Ovary (tissue), 9 donors: Measurements from ENCODE around the gene PFN4. TPM values are rescaled to one million over a fixed set of nuclear protein-coding genes. Genes with fewer than 3 reads are reported as not detected.

ENCODE experiments used
- DNase-seq, 5 donors: peaks; one replicate each; pipeline ENCODE4 v3.0.0-alpha.2; 2019 to 2020
- H3K27ac ChIP-seq, 2 donors: fragments of 200-600 bp; one replicate each; pipeline versions ENCODE4 v1.5.1 to v1.8.0; 2019 to 2022
- H3K27me3 ChIP-seq: fragments of 200-600 bp; one replicate; pipeline ENCODE4 v1.8.0; 2022
- H3K36me3 ChIP-seq: fragments of 200-600 bp; sonication (generic); one replicate; pipeline ENCODE4 v1.5.1; 2019
- H3K4me1 ChIP-seq: one replicate; pipeline ENCODE4 v1.8.1; 2013; ENCODE audit warnings: mild to moderate bottlenecking, moderate library complexity; ENCODE audit not compliant: insufficient read depth
- H3K4me3 ChIP-seq: fragments of 200-600 bp; sonication (generic); one replicate; pipeline ENCODE4 v1.5.1; 2017
- H3K9me3 ChIP-seq, 2 donors: fragments of 200-600 bp in 1 of 2; sonication (generic) in 1 of 2; one replicate each; pipeline versions ENCODE4 v1.5.1 to v1.8.1; 2013 to 2019; ENCODE audit warnings: mild to moderate bottlenecking in 1 of 2, moderate library complexity in 1 of 2
- EP300 ChIP-seq: sonication (generic); formaldehyde crosslinking; IDR thresholded peaks from one replicate; pipeline ENCODE4 v1.6.1; 2017; ENCODE audit warnings: antibody characterized with exemption
- POLR2A ChIP-seq: fragments of 450-650 bp; IDR thresholded peaks from one replicate; pipeline ENCODE4 v1.6.1; 2017; ENCODE audit warnings: antibody characterized with exemption, mild to moderate bottlenecking, moderate library complexity
- WGBS, 3 donors: extraction: QIAGEN DNeasy Blood & Tissue Kit in 1 of 3; methylation state at CpG; one replicate each; pipeline versions ENCODE4 v1.1.5 to v1.1.7; 2013 to 2017; 5-methylcytosine and 5-hydroxymethylcytosine counted together
- intact Hi-C, 4 donors: fragments of 100-400 bp; cut with DNase I; formaldehyde crosslinking; loops; one replicate each; pipeline versions ENCODE4 v1.11.0 to v1.15.1; 2022 to 2023
- polyA plus RNA-seq, 2 donors: library from polyadenylated mRNA; stranded (reverse); fragments of 200-250 nt in 1 of 2; fragments of 350-450 nt in 1 of 2; fragmentation: Illumina TruSeq in 1 of 2; extraction: RNeasy Lipid Tissue Mini Kit (QIAGEN cat#74804) in 1 of 2; gene quantifications; one replicate each; pipeline ENCODE4 v1.2.3, GENCODE V29; 2013 to 2014
- total RNA-seq, 7 donors: library from RNA; depleted of rRNA in 2 of 7; stranded (reverse); fragments of >200 nt in 2 of 7; fragmentation: NEBNext Ultra II Directional in 3 of 7; extraction: Animal tissue kit (Norgen Biotek cat#: 25700) in 3 of 7; gene quantifications; one replicate each; pipeline versions ENCODE4 v1.1.0 to v1.2.4, GENCODE V29; 2016 to 2023
- TF ChIP-seq, protein P1 (sequence below), 3 donors: fragments of 450-650 bp in 2 of 3; fragments of 200-600 bp in 1 of 3; IDR thresholded peaks; one replicate each; pipeline versions ENCODE4 v1.5.1 to v1.8.0; 2016 to 2022; ENCODE audit warnings: antibody characterized with exemption in 3 of 3, mild to moderate bottlenecking in 1 of 3
- donor health status: DM: no; HTN: no; CAD: no; lungs with moderate emphysema.
- donor health status: DM: no; HTN: no; CAD: no.
- donor health status: Bipolar disorder and iron deficiency.
- donor health status: DM: yes; HTN: yes; CAD: no.
- donor health status: DM: no; HTN: no; CAD: no.
- donor health status: DM: yes; HTN: yes; CAD: no.

PFN4 gene
- total and polyA plus RNA-seq, 9 donors = 0.18 to 4.4 (median 1.1) TPM

DNA sequence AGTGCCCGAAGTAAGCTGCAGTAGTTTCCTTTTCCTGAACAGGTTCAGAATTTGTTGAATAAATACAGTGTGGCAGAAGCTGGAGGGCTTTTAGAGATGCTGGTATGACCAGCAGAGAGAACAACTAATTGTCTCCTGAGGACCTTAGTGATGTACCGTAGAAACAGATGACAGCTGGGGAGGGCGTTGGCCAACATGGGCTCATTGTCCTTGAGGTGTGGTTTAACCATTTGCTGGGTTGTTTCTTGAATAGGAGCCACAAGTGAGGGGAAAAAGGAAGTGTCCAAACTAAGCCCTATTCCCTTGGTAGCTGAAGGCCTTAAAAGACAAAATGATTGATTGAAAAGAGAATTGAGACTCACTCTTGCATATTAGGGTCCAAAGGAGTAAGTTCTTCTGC, 40.1 kb upstream of the PFN4 start:
- H3K27ac ChIP-seq = no peak overlapping the region
- 54 to 83% (median 70%) methylated on average over 3 of the region's 3 CpGs for WGBS, 3 donors
- DNase-seq = no peak
- no peak for TF ChIP-seq EP300
- TF ChIP-seq POLR2A = no peak
- TF ChIP-seq, protein P1, sequence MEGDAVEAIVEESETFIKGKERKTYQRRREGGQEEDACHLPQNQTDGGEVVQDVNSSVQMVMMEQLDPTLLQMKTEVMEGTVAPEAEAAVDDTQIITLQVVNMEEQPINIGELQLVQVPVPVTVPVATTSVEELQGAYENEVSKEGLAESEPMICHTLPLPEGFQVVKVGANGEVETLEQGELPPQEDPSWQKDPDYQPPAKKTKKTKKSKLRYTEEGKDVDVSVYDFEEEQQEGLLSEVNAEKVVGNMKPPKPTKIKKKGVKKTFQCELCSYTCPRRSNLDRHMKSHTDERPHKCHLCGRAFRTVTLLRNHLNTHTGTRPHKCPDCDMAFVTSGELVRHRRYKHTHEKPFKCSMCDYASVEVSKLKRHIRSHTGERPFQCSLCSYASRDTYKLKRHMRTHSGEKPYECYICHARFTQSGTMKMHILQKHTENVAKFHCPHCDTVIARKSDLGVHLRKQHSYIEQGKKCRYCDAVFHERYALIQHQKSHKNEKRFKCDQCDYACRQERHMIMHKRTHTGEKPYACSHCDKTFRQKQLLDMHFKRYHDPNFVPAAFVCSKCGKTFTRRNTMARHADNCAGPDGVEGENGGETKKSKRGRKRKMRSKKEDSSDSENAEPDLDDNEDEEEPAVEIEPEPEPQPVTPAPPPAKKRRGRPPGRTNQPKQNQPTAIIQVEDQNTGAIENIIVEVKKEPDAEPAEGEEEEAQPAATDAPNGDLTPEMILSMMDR (IDR thresholded peaks at IDR 0.05) = no peak
- H3K27me3 ChIP-seq = no peaks in the 10 kb centered on the region
- H3K4me3 ChIP-seq = no peak overlapping the region
- no peaks in the 10 kb centered on the region for H3K36me3 ChIP-seq
- intact Hi-C loops = no loop called here
- H3K9me3 ChIP-seq = no peaks in the 10 kb centered on the region
- H3K4me1 ChIP-seq = no peaks in the 10 kb centered on the region

- Histone ChIP-seq H3K36me3 (no peaks in the 10 kb centered on the region), H3K27ac (no peak overlapping the region), H3K27me3 (no peaks in the 10 kb centered on the region), H3K4me3 (no peak overlapping the region), H3K4me1 (no peaks in the 10 kb centered on the region), H3K9me3 (no peaks in the 10 kb centered on the region)
- TF ChIP-seq POLR2A = no peak
- TF ChIP-seq, protein P1 (IDR thresholded peaks at IDR 0.05) = no peak
- no peak for TF ChIP-seq EP300
- intact Hi-C loops = no loop called here
- 99 to 100% (median 100%) methylated on average over 1 of the region's 1 CpG for WGBS, 3 donors
- no peak for DNase-seq
Measured at GRCh38 chr2:24162494-24162893, 39.4 kb upstream of the PFN4 start.

- Histone ChIP-seq H3K27me3 (no peaks in the 10 kb centered on the region), H3K27ac (no peak overlapping the region), H3K4me1 (no peaks in the 10 kb centered on the region), H3K36me3 (no peaks in the 10 kb centered on the region), H3K9me3 (no peaks in the 10 kb centered on the region), H3K4me3 (no peak overlapping the region)
- TF ChIP-seq, protein P1 (IDR thresholded peaks at IDR 0.05) = no peak
- TF ChIP-seq POLR2A (no peak), EP300 (no peak)
- DNase-seq = no peak
- intact Hi-C loops = no loop called here
Measured at GRCh38 chr2:24160761-24161160, 37.6 kb upstream of the PFN4 start.

- no peaks in the 10 kb centered on the region for H3K4me1 ChIP-seq
- no peaks in the 10 kb centered on the region for H3K9me3 ChIP-seq
- H3K27ac ChIP-seq = no peak overlapping the region
- no peaks in the 10 kb centered on the region for H3K36me3 ChIP-seq
- intact Hi-C loops = no loop called here
- DNase-seq = no peak
- no peaks in the 10 kb centered on the region for H3K27me3 ChIP-seq
- TF ChIP-seq EP300 (no peak), POLR2A (no peak)
- TF ChIP-seq, protein P1 (IDR thresholded peaks at IDR 0.05) = no peak
- WGBS, 3 donors = 91 to 95% (median 92%) methylated on average over 4 of the region's 4 CpGs
- H3K4me3 ChIP-seq = no peak overlapping the region
Measured at GRCh38 chr2:24159708-24160107, 36.6 kb upstream of the PFN4 start.

- Histone ChIP-seq H3K4me3 (no peak overlapping the region), H3K36me3 (no peaks in the 10 kb centered on the region), H3K9me3 (no peaks in the 10 kb centered on the region), H3K4me1 (no peaks in the 10 kb centered on the region), H3K27ac (no peak overlapping the region), H3K27me3 (no peaks in the 10 kb centered on the region)
- intact Hi-C loops = no loop called here
- DNase-seq = no peak
- no peak for TF ChIP-seq EP300
- TF ChIP-seq POLR2A = no peak
- TF ChIP-seq, protein P1 (IDR thresholded peaks at IDR 0.05) = no peak
- WGBS, 3 donors = 90 to 92% (median 91%) methylated on average over 5 of the region's 5 CpGs
Measured at GRCh38 chr2:24158131-24158530, 35.0 kb upstream of the PFN4 start.
